ENCODE data around the gene TBC1D22A. TPM values are rescaled to one million over a fixed set of nuclear protein-coding genes. Genes with fewer than 3 reads are reported as not detected.

Gene TBC1D22A
- total RNA-seq, 4 donors from 2014 or later = 15.6 to 21.7 (median 20.5) TPM

DNA sequence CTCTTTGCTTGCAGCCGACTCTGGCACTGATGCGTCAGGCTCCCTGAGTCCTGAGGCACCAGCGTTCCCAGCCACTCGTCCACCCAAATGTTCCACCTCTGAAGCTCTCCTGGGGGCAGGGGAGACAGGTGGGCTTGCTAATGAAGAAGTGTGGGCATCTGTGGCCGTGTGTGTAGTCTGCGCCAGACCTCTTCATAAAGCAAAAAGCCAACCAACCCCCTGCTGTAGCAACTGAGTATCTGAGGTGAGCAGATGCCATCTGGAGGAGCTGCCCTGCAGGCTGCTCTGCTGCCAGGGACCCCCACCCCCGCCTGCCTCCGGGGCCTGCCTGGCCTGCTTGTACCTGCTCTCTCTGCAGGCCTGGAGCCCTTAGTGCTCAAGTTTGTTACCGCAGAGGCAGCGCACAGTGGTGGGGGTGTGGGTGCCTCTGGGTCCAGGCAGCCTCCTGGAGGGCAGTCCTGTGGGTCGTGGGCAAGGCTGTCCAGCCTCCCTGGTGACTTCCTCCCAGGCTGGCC, 272.5 kb downstream of the TBC1D22A start:
- TF ChIP-seq, protein P1, sequence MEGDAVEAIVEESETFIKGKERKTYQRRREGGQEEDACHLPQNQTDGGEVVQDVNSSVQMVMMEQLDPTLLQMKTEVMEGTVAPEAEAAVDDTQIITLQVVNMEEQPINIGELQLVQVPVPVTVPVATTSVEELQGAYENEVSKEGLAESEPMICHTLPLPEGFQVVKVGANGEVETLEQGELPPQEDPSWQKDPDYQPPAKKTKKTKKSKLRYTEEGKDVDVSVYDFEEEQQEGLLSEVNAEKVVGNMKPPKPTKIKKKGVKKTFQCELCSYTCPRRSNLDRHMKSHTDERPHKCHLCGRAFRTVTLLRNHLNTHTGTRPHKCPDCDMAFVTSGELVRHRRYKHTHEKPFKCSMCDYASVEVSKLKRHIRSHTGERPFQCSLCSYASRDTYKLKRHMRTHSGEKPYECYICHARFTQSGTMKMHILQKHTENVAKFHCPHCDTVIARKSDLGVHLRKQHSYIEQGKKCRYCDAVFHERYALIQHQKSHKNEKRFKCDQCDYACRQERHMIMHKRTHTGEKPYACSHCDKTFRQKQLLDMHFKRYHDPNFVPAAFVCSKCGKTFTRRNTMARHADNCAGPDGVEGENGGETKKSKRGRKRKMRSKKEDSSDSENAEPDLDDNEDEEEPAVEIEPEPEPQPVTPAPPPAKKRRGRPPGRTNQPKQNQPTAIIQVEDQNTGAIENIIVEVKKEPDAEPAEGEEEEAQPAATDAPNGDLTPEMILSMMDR (IDR thresholded peaks at IDR 0.05) = no peak
- TF ChIP-seq POLR2A (IDR thresholded peaks at IDR 0.05) = no peak
- Histone ChIP-seq H3K4me3 (no peak overlapping the region), H3K36me3 (peaks cover 0 to 17% (median 0%) of the 10 kb centered on the region in 3 donors), H3K9me3 (no peaks in the 10 kb centered on the region), H3K4me1 (peaks cover 37 to 75% (median 37%) of the 10 kb centered on the region in 3 donors), H3K27ac (peak overlapping the region; percentile 32 to 95 (median 82)), H3K27me3 (no peaks in the 10 kb centered on the region)
- intact Hi-C loops (cut with DNase I) = no loop called here
- WGBS, 2 donors = 64 to 77% methylated on average over 5 to 6 of the region's 11 CpGs
- no peak for DNase-seq

DNA sequence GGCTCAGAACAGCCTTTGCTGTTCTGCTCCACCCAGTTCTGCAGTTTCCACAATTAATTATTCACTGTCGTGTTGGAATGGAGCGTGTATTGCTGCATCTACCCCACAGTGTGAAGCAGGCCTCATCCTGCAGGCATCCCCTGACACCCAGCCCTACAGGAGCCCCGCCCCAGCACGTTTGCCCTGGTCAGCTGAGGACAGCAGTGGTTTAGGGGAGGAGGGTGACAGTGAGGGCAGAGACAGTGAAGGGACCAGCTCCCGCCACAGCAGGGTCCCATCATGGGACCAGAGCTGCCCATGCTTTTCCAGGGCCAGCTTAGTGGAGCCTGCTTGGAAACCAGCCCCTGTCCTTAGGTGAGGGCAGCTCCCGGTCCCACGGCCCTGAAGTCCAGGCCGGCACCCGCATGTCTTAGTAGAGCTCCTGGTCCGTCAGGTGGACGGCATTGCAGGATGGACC, 273.0 kb downstream of the TBC1D22A start:
- peaks cover 0 to 17% (median 0%) of the 10 kb centered on the region in 3 donors for H3K36me3 ChIP-seq
- H3K27me3 ChIP-seq = no peaks in the 10 kb centered on the region
- peaks cover 33 to 75% (median 37%) of the 10 kb centered on the region in 3 donors for H3K4me1 ChIP-seq
- WGBS, 2 donors = 93% methylated on average over 6 of the region's 11 CpGs; no CpG with 5 or more reads in 1 of the 2 donors
- DNase-seq = no peak
- no peak for TF ChIP-seq POLR2A (IDR thresholded peaks at IDR 0.05)
- TF ChIP-seq, protein P1 (IDR thresholded peaks at IDR 0.05) = no peak
- no peak overlapping the region for H3K4me3 ChIP-seq
- intact Hi-C loops (cut with DNase I) = no loop called here
- H3K9me3 ChIP-seq = no peaks in the 10 kb centered on the region
- H3K27ac ChIP-seq = peak overlapping the region; percentile 32 to 95 (median 82)

DNA sequence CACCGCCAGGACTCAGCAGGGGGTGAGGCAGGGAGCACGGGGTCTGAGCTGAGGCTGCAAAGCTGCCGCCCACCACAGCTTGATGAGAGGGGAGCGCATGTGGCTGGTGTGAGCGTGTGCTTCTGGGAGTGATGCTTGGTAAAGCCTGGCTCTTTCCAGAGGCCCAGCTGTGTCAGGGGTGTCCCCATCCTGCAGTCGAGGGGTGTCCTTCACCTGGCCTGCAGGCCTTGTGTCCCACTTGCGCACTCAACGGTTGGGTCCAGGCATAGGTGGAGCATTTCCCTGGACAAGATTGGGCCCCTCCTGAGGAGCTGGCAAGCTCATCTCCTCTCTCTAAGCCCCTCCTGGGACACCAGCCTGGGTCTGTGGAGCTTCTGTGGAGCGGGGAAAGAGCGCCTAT, 273.9 kb downstream of the TBC1D22A start:
- Histone ChIP-seq H3K4me3 (no peak overlapping the region), H3K27ac (peak overlapping the region in 3 of 4 donors; percentile 80 to 95 (median 85)), H3K27me3 (no peaks in the 10 kb centered on the region), H3K4me1 (peaks cover 31 to 75% (median 41%) of the 10 kb centered on the region in 3 donors), H3K9me3 (no peaks in the 10 kb centered on the region), H3K36me3 (peaks cover 0 to 17% (median 0%) of the 10 kb centered on the region in 3 donors)
- 94 to 96% methylated on average over 5 to 9 of the region's 10 CpGs for WGBS, 2 donors
- no peak for DNase-seq
- intact Hi-C loops (cut with DNase I) = no loop called here
- TF ChIP-seq, protein P1 (IDR thresholded peaks at IDR 0.05) = no peak
- TF ChIP-seq POLR2A (IDR thresholded peaks at IDR 0.05) = no peak

DNA sequence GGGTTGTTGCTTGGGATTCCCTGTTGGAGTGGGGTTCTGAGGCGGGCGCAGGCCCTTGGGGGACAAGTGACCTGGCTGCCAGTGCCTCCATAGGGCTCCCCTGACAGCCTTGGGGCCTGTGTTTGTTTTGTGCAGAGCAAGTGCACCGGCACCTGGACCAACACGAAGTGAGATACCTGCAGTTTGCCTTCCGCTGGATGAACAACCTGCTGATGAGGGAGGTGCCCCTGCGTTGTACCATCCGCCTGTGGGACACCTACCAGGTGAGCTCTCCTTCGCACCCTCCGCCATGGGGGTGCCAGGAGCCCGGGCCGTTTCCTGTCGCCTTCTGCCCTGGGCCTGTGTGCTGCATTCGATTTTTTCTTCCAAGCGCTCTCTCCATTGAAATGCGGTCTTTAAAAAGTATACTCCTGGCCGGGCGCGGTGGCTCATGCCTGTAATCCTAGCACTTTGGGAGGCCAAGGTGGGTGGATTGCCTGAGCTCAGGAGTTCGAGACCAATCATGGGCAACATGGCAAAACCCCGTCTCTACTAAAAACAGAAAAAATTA, 274.6 kb downstream of the TBC1D22A start:
- DNase-seq = no peak
- TF ChIP-seq, protein P1 (IDR thresholded peaks at IDR 0.05) = no peak
- TF ChIP-seq POLR2A (IDR thresholded peaks at IDR 0.05) = no peak
- H3K27ac ChIP-seq = peak overlapping the region in 2 of 4 donors; percentile 85 to 95
- no peaks in the 10 kb centered on the region for H3K9me3 ChIP-seq
- H3K4me3 ChIP-seq = no peak overlapping the region
- H3K4me1 ChIP-seq = peaks cover 29 to 75% (median 39%) of the 10 kb centered on the region in 3 donors
- WGBS, 2 donors = 87 to 95% methylated on average over 3 to 11 of the region's 20 CpGs
- no peaks in the 10 kb centered on the region for H3K27me3 ChIP-seq
- intact Hi-C loops (cut with DNase I) = no loop called here
- peaks cover 0 to 17% (median 0%) of the 10 kb centered on the region in 3 donors for H3K36me3 ChIP-seq

DNA sequence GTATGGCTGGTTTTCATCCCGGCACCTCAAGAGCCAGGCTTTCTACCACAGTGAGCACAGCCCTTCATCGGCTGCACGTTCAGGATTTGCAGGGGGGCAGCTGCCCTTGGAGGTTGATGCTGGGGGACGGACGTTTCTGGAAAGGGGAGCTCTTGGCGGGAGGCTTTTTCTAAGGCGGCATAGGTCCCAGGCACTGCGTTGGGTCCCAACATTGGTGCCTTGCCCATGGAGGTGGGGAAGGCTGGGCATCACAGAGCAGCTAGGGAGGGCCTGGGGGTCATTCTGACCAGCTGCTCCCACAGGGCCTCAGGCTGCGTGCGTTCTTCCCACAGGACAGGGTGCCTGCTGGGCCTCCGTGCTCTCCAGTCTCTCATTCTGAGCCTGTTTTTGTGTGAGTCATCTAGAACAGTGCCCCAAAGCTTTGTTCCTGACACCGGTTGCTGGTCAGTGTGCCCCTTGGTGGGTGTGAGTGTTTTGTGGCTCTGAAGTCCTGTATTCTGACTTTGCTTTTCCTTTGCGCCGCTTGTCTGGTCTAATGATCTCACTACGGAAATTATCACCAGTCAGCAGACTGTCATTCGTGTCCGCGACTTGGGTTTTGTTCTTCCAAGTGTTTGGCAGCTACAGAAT, 275.9 kb downstream of the TBC1D22A start:
- no peak for TF ChIP-seq POLR2A (IDR thresholded peaks at IDR 0.05)
- TF ChIP-seq, protein P1 (IDR thresholded peaks at IDR 0.05) = no peak
- Histone ChIP-seq H3K36me3 (peaks cover 0 to 17% (median 0%) of the 10 kb centered on the region in 3 donors), H3K27ac (peak overlapping the region in 1 of 4 donors; percentile 26), H3K9me3 (no peaks in the 10 kb centered on the region), H3K4me3 (no peak overlapping the region), H3K4me1 (peaks cover 19 to 75% (median 30%) of the 10 kb centered on the region in 3 donors), H3K27me3 (no peaks in the 10 kb centered on the region)
- 90 to 94% methylated on average over 13 to 15 of the region's 18 CpGs for WGBS, 2 donors
- no peak for DNase-seq
- intact Hi-C loops (cut with DNase I) = no loop called here
